GM20431 (cell line): ENCODE measurements around the gene GPR171.

Experiments used
- in situ Hi-C: fragments of 300-500 bp; cut with MseI, MboI; formaldehyde crosslinking; loops from one replicate; pipeline ENCODE4 v1.15.0; 2020; ENCODE audit warnings: low sequenced_read_pairs; ENCODE audit not compliant: unreplicated experiment

The GPR171 gene

DNA sequence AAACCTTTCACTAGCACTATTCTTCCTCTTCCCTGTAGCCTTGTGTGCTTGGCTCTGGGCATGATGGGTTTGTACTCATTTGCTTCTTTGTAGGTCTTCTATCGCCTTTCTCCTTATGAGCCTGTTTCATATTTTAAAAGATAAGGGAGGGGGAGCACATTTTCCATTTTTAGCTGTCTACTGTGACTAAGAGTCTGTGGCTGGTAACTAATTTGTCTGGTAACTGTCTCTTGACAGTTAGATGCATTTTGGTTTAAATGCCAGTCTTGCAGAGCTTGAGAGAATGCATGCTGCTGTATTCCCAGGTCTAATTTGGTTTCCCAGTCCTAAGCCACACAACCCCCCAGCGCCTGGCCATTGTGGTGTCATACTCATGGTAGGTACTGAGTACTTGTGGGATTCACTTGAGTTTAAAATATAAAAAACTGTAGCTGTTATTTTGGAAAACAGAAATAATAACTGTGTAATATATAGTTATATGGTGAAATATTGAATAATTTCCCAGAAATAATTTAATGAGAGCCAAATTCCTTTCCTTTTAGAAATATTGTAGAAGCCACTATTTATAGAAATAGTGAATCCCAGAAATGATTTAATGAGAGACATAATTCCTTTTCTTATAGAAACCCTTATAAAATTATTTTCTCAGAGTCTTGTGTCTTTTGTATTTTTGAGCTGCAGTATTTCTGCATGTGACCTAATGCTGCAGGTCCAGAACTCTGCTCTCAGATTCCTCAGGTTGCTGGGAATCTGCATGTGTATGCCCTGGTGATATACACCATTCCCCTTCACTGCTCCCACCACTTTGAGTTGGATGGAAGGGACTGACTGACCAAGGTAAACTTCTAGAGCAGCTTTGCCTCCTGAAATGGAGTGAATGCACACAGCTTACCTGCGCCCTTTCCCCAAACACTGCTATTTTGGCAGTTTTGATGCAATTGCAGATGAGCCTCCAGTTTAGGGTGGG, 13.9 kb upstream of the GPR171 start:
- in situ Hi-C loops, result no loop called here

DNA sequence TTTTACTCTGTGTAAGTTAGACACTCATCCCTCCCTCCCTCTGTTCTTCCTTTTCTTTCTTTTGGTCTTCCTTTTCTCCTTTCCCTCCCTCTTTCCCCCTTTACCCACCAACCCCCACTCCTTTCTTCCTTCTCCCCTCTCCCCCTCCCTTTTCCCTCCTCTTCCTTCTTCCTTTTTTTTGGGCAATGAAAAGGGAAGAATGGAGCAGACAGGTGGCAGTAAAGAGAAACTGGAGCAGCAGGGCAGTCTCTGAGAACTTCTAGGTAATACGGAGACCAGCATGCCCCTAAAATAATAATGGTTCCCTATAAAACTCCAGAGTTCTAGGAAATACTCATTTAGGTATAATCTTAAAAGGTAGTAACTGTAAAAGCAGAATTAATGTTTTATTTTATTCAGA, 11.4 kb upstream of the GPR171 start:
- in situ Hi-C loops, result no loop called here

DNA sequence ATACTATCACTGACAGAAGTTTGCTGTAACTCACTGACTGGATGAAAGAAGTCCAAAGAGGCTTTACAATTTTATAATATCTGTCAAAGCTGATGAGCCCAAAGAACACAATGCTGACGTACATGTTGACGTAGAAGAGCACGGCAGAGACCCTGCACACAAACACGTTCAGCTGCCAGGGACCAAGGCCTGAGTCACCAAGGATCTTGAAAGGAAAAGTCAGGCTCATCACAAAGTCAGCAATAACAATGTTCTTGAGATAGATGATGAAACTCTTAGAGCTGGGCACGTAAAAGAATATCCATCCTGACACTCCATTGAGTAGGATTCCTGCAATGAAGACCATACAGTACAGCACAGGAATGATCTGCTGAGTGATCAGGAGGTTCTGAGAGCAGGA, 10.9 kb upstream of the GPR171 start:
- in situ Hi-C loops, result no loop called here

DNA sequence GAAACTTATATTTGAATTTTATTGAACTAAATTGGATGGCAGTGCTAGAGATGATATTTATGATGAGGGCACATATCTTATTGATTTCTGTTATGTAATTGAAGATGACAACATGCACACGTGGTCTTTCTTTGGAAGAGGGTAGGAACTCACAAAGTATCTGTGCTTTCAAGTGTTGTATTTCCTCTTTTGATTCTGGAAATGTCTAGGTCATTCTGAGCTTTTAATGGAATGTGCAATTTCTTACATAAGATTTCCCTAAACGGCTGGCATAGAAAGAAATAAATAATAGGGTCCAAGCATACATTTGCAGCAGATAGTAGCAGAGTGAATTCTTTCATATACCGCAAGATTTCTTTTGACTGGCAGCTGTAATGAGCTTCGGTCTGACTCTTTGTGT, 10.1 kb upstream of the GPR171 start:
- in situ Hi-C loops, result no loop called here

DNA sequence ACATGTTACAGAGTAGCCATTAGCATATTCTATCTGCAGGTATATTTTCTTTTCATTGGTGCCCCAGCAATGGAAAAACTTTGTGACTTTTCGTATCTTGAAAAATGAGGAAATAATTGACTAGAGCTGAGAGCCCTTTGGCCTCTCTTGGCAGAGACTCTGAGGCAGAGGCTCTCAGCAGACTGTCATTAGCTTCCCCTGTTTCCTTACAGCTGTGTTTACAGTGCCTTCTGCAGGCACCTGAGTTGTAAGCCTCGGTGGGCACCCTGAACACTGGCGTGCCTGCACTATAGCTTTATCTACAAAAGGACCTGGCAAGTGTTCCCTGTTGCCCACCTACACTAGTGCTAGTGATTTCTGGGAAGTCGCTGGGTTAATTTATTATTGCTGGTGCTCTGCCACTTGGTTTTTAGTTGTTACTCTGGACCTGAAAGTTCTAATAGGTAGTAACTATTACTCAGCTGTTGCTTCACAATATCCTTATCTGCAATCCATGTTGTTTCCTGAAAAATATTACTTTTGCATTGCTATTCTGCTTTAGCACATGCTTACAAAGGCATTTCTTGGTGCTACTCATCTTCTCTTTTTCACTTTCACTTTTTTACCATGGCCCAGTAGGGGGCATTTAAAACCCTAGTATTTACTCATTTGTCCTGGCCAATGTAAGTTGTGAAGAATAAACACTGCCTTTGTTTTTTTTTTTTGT, 7.8 kb upstream of the GPR171 start:
- in situ Hi-C loops, result no loop called here

DNA sequence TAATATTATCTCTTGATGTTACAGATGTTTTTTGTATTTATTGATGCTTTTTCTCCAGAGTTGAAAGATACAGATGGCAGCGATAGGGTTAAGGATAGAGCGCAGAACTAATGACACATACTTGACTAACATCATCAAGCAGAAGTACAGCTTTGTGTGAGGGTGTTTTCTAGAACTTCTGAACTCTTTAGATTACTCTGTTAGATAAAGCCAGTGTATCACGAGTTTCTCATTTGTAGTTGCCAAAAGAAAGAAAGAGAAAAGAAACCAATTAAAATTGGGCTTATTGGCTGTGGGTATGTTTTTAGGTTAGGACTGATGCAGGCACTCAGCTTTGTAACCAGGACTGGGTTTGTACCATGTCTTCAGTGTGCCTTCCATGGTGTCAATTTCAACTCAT, 6.6 kb upstream of the GPR171 start:
- in situ Hi-C loops, result no loop called here

DNA sequence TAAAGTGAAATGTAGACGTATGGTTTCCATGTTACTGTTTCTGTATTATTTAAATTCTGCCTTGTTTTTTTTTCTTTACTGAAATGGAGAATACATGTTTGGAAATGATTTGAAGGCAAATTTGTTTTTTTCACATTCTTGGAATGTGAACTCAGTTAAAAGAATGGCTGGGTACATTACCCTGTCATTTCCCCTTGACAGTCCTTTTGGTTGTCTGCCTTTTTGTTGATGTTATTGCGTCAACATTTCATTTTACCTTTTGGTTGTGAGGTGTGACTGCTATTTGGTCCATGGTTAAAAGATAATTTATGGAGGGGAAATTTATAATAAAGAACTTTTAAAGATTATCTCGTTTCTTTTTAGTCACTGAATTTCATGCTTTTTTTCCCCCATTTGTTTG, 3.2 kb upstream of the GPR171 start:
- in situ Hi-C loops, result no loop called here

DNA sequence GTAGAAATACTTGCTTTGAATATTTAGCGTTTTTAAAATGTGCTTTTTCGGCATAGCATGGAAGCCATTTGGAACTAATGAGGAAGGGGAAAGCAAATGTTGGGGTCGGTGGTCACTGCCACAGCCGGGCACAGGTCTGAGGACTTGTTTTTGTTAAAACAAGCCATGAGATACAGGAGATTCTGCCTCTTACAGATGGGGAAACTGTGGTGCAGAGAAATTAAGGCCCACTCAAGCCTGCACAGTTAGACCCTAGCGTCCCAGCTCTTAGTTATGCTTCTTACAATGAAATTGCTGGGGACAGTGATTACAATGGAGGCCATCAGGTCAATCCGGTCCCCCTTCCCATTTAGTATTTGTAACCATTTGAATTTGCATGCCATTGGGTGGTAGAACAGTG, 2.5 kb upstream of the GPR171 start:
- in situ Hi-C loops, result no loop called here

DNA sequence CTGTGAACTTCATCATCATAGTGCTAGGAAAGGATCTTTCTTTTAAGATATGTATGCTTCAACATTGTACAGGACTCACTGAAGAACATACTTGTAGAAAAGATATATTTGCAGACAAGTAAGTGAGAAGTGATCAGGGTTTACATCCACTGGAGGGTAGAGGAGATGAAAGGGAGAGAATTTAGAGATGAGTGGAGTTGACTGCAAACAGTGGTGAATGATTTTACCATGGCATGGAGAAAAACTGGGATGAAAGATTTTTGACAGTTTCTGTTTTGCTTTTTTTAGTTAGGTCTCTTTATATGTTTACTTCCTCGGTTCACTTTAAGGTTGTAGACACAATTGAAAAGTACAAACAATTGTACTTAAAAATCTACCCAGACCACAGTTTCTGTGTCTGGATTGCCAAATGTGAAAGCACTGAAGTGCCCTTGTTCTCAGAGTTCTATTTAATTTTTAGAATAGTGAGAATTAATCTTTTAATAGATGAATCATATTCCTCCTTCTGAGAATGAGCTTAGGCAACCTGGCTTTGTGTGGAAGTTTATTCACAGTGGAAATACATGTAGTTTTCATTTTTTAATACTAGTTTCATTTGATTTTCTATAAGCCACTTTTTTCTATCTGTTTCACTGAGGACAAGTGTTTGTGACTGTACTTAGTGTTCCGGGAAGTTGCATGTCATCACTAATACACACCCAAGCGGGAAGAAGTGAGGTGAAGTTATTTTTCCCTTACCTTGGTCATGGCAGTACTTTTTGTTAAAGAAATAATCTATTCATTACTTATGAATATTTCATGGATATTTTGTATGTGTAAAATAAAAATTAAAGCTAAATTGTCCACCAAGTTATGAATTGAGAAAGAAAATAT, 1.8 kb upstream of the GPR171 start:
- in situ Hi-C loops, result no loop called here

DNA sequence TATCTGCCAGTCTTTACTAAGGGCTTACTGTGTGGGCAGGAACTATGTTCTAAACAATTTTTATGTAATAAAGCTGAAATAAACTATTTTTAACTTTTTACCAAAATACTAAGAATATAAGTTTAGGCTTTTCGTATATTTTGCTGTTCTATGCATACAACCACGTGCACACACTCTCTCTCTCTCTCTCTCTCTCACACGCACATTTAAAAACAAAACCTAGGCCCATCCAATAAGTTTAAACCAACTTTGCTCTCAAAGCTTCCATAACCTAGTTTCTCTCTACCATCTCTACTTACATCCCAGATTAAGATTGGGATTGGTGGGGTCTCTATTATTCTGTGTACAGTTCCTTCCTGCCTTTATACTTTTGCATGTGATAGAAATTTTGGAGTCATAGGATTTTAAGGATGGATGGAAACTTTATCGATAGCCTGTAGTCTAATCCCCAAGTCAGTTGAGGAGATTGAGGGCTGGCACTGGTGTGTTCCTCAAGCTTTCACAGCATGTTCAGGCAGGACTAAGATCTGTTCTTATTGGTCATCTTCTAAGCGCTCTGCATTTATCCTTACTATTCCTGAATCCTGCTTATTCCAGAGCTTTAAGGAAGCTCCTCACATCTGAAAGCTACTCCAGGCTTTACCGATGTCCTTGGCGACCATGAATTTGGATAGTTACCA, 1.8 kb downstream of the GPR171 start:
- in situ Hi-C loops, result no loop called here

DNA sequence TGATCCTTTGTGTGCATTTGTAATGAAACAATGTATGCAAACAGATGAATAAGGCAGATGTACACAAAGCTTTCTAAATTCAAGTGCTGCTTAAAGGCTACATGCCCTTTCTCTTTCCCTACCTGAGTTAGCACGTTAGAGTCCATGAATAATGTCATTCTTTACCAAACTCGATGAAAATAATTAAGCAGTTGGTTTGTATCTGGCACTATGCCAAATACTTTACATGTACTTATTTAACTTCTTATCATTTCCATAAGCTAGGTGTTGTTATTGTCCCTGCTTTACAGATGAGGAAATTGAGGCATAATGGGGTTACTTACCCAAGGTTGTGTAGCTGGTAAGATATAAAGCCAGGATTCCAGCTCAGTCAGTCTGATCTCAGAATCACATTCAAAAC, 2.4 kb downstream of the GPR171 start:
- in situ Hi-C loops, result no loop called here

DNA sequence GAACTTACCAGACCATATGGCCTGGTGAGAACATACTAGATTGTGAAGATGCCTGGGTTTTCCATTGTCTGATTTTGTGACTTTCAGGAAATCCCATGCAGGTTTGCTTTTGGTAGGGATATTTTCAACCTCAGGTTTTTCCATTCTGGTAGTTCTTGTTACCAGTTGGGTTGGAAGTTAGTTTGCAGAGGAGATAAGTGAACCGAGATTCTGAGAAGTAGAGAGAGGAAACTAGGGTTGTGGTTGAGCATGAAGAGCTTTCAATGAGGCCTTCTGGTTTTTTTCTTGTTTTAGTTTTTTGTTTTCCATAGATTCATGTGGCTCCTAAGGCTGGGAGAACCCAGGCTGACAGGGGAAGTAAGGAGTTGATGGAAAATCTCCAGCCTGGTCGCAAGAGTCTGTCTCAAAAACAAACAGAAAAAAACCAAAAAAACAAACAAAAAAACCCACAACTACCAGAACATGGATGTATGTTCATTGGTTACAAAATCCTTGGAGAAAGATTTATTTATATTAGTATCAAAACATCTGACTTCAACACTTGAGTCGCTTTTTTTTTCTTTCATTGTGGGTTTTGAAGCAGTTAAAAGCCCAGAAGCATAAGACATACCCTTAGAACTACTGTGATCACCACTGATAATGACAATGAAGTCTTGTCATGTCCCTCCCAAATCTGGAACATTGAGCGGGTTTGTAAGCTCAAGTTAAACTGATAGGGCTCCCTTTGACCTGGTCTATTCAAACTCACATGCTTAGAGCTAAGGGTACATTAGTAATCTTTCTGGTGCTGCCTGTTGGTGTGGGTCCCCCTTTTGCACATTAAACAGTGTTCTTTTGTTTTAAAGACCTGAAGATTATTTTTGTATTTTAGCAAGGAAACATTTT, 3.2 kb downstream of the GPR171 start:
- in situ Hi-C loops, result no loop called here

DNA sequence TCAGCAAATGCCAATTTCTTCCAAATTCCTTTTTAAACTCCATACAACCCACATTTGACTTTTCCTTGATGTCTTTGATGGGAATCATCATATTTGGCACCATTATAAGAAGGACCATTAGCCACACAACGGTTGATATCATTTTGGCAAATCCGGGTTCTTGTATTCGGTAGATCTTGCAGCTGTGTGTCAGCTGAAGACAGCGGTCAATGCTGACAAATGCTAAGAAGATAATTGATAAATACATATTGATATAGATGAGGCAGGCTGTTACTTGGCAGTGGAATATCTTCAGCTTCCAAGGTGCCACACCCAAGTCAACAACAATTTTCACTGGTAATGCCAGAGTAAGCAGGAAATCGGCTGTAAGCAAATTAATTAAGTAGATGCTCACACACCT, 4.2 kb downstream of the GPR171 start:
- in situ Hi-C loops, result no loop called here

DNA sequence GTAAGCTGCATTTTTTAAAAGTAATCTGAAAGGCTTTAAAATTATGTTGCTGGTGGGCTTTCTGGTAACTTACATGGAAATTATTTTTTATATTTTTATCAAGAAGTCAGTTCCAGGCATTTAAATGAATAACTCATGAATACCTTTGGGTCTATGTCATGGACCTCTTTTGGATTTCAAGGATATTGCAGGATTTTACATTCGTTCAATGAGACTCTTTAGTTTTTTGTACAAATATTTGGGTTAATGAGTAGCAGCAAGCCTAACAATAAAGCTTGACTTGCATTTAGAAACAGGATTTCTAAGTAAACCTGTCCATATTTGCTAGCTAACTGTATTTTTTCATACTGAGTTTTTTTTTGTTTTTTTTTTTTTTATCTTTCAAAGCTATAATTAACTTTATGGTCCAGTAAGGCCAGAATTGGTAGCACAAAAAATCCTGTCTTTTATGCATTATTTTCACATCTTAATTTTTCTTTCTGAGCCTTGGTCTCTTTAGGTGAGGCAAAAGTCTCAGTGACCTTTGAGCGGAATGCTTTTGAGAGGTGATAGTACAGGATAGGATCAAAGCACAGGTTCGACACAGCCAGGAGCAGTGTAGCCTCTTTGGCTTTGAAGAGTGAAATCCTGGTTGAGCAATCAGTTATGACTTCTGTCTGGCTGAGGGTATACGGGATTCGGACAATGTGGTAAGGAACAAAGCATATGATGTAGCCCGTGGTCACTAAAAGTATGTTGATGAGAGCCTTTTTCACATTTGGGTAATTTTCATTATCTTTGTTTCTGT, 4.8 kb downstream of the GPR171 start:
- in situ Hi-C loops, result no loop called here

DNA sequence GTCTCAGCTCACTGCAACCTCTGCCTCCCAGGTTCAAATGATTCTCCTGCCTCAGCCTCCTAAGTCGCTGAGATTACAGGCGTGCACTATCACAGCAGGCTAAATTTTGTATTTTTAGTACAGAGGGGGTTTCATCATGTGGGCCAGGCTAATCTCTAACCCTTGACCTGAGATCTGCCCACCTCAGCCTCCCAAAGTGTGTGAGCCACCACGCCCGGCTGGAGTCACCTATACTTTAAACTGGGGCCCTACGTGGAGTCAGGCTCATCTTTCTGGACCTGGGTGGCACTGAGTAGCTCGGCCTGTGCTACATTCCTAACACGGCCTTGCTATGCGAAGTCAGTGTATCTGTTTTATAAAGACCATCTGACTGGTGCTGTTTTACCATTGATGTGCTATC, 5.8 kb downstream of the GPR171 start:
- in situ Hi-C loops, result no loop called here

DNA sequence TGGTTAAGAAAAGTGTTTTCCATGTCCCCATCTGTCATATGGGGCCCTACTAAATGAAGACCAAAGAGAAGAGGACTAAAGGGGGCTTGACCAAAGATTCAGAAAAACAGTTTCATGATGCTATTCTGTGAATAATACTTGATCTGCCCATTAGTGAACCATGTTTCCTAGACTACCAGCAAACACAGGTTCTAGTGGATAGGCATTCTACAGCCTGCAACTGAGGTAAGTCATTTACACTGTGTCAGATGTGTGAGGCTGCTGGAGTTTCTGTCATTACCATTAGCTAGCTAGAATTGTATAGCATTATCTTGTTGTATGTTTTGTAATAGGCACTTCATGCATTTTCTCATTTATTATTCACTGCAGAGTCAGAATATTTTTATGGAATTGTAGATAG, 6.6 kb downstream of the GPR171 start:
- in situ Hi-C loops, result no loop called here

DNA sequence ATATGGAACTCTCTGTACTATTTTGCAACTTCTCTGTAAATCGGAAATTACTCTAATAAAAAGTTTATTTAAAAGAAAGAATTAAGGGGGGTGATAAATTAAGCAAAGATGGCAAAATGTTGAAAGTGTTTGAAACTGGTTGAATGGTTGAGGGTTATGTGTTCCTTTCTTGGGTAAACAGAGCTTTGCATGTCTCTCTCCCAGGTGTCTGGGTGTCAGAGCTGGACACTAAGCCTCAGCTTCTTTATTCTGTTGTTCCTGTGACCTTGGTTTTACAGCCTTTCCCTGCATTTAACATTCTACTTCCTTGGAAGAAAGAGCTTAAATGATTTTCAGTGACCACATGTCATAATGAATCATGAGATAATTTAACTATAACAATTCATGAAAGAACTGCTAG, 7.2 kb downstream of the GPR171 start:
- in situ Hi-C loops, result no loop called here

DNA sequence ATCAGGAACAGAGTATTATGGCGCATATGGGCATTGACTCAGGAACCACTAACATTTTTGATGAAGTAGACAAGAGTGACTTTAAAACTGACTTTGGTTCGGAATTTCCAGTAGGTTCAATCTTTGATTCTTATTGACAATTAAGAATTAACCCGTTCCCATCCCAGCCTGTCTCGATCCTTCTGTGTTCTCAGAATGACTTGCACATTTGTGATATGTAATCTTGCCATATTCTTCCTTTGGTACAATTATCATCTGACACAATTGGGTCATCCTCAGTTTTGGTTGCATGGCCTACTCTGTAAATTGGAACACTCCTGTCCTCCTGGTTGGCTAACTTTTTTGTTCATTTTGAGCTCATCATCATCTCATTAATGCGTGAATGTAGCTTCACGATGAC, 10.5 kb downstream of the GPR171 start:
- in situ Hi-C loops, result no loop called here
